ENCODE measurements around the gene PLEKHM2.

DNA sequence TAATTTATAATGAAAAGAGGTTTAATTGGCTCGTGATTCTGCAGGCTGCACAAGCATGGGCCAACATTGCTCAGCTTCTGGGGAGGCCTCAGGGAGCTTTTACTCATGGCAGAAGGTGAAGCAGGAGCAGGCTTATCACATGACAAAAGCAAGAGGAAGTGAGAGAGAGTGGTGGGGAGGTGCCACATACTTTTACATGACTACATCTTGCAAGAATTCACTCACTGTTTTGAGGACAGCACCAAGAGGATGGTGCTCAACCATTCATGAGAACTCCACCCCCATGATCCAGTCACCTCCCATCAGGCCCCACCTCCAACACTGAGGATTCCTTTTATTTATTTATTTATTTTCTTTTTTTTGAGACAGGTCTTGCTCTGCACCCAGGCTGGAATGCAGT lies 5.5 kb upstream of the PLEKHM2 start:
- TF ChIP-seq, protein P1, sequence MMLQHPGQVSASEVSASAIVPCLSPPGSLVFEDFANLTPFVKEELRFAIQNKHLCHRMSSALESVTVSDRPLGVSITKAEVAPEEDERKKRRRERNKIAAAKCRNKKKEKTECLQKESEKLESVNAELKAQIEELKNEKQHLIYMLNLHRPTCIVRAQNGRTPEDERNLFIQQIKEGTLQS (IDR thresholded peaks at IDR 0.05; ENCODE audit: insufficient read depth, low read depth, low read length) = no peak
- TF ChIP-seq EZH2 (IDR thresholded peaks at IDR 0.05; ENCODE audit: low read depth, low read length, severe bottlenecking) (no peak), POLR2AphosphoS5 (IDR thresholded peaks at IDR 0.05; ENCODE audit: low read depth, low read length) (no peak), GABPA (IDR thresholded peaks at IDR 0.05; ENCODE audit: borderline replicate concordance, insufficient read depth, low read length) (no peak), NANOG (IDR thresholded peaks at IDR 0.05; ENCODE audit: insufficient read depth, low read depth, low read length, poor library complexity, severe bottlenecking) (no peak), BACH1 (IDR thresholded peaks at IDR 0.05; ENCODE audit: low read length) (no peak), EP300 (IDR thresholded peaks at IDR 0.05; ENCODE audit: borderline replicate concordance in 1 of 2, low read depth in 2 of 2, low read length in 2 of 2) (no peak), JUN (IDR thresholded peaks at IDR 0.05; ENCODE audit: low read depth, low read length) (no peak), POLR2A (IDR thresholded peaks at IDR 0.05; ENCODE audit: control extremely low read depth in 1 of 2, low read depth in 2 of 2, low read length in 2 of 2) (no peak)
- TF ChIP-seq, protein P2, sequence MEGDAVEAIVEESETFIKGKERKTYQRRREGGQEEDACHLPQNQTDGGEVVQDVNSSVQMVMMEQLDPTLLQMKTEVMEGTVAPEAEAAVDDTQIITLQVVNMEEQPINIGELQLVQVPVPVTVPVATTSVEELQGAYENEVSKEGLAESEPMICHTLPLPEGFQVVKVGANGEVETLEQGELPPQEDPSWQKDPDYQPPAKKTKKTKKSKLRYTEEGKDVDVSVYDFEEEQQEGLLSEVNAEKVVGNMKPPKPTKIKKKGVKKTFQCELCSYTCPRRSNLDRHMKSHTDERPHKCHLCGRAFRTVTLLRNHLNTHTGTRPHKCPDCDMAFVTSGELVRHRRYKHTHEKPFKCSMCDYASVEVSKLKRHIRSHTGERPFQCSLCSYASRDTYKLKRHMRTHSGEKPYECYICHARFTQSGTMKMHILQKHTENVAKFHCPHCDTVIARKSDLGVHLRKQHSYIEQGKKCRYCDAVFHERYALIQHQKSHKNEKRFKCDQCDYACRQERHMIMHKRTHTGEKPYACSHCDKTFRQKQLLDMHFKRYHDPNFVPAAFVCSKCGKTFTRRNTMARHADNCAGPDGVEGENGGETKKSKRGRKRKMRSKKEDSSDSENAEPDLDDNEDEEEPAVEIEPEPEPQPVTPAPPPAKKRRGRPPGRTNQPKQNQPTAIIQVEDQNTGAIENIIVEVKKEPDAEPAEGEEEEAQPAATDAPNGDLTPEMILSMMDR (IDR thresholded peaks at IDR 0.05; ENCODE audit: control extremely low read depth in 1 of 3, insufficient read depth in 1 of 3, low read depth in 1 of 3, low read length in 3 of 3) = no peak
- TF ChIP-seq, protein P3, sequence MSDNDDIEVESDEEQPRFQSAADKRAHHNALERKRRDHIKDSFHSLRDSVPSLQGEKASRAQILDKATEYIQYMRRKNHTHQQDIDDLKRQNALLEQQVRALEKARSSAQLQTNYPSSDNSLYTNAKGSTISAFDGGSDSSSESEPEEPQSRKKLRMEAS (IDR thresholded peaks at IDR 0.05) = no peak
- TF ChIP-seq, protein P4, sequence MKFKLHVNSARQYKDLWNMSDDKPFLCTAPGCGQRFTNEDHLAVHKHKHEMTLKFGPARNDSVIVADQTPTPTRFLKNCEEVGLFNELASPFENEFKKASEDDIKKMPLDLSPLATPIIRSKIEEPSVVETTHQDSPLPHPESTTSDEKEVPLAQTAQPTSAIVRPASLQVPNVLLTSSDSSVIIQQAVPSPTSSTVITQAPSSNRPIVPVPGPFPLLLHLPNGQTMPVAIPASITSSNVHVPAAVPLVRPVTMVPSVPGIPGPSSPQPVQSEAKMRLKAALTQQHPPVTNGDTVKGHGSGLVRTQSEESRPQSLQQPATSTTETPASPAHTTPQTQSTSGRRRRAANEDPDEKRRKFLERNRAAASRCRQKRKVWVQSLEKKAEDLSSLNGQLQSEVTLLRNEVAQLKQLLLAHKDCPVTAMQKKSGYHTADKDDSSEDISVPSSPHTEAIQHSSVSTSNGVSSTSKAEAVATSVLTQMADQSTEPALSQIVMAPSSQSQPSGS (IDR thresholded peaks at IDR 0.05; ENCODE audit: low read length) = no peak

Data from H1 (cell line).